K562 (cell line): ENCODE measurements around the gene CRYM. TPM values are rescaled to one million over a fixed set of nuclear protein-coding genes. Genes with fewer than 3 reads are reported as not detected.

ENCODE experiments used
- CUX1 ChIP-seq: fragments of 200-800 bp; sonication (Bioruptor generic); IDR thresholded peaks from 2 replicates; pipeline ENCODE4 v1.6.1; 2016; ENCODE audit warnings: missing genetic modification characterization, missing compliant biosample characterization
- CXXC5 ChIP-seq: fragments of 250-450 bp; sonication (Bioruptor Pico); IDR thresholded peaks from 2 replicates; pipeline ENCODE4 v1.8.0; 2022; ENCODE audit warnings: inconsistent platforms, mild to moderate bottlenecking, moderate library complexity
- DACH1 ChIP-seq: fragments of 450-650 bp; IDR thresholded peaks from 2 replicates; pipeline ENCODE4 v1.6.1; 2018; ENCODE audit not compliant: partially characterized antibody
- MLLT1 ChIP-seq, 2 experiments: fragments of 450-650 bp; IDR thresholded peaks; 2 replicates each; pipeline ENCODE4 v1.6.1; 2016
- PHF8 ChIP-seq: fragments of 200-600 bp; sonication (generic); IDR thresholded peaks from 2 replicates; pipeline ENCODE4 v1.6.1; 2012; ENCODE audit warnings: mixed run types, mild to moderate bottlenecking, inconsistent platforms, low read length, moderate library complexity, borderline replicate concordance
- SMAD2 ChIP-seq: fragments of 150-350 bp; IDR thresholded peaks from 2 replicates; pipeline ENCODE4 v1.6.1; 2014; ENCODE audit warnings: low read depth, mild to moderate bottlenecking, low read length
- SP1 ChIP-seq: sonication (generic); formaldehyde crosslinking; IDR thresholded peaks from 2 replicates; pipeline ENCODE4 v1.8.1; 2022; ENCODE audit warnings: mild to moderate bottlenecking, missing genetic modification reagents
- TAF15 ChIP-seq: fragments of 200-400 bp; formaldehyde crosslinking; IDR thresholded peaks from 2 replicates; pipeline ENCODE4 v1.6.1; 2017; ENCODE audit warnings: mild to moderate bottlenecking, low read depth, low read length, moderate library complexity
- polyA plus RNA-seq, 8 experiments: library from polyadenylated mRNA; depleted of rRNA in 4 of 8; stranded (reverse) in 5 of 8; unstranded in 3 of 8; fragments of >200 nt; fragmentation: Nextera tagmentation in 2 of 8; fragmentation: Illumina TruSeq in 1 of 8; extraction: Ambion mirVana in 2 of 8; extraction: Trizol in 1 of 8; gene quantifications; 2 replicates each; pipeline versions ENCODE4 v1.2.1 to v1.2.3, GENCODE V29; 2011 to 2014; ENCODE audit warnings: inconsistent platforms in 1 of 8, missing spikeins in 1 of 8
- total RNA-seq, 7 experiments: library from RNA; depleted of rRNA in 6 of 7; stranded (reverse); fragments of >200 nt in 6 of 7; fragmentation: Illumina TruSeq in 2 of 7; extraction: Trizol in 2 of 7; gene quantifications; 2 replicates each; pipeline versions ENCODE4 v1.2.1 to v1.2.3, GENCODE V29; 2011 to 2021; ENCODE audit warnings: low replicate concordance in 1 of 7

The CRYM gene
- total and polyA plus RNA-seq, 9 of the 15 experiments (the other 6 are each of a cell fraction or from before 2014, with no cell fraction given): 0.08 to 0.98 (median 0.47) TPM

GRCh38 chr16:21283521-21284289 is 5.6 kb upstream of the CRYM start (continued):
- no peak for TF ChIP-seq CUX1 (CRISPR knock-in tag)
- TF ChIP-seq SMAD2: no peak
- no peak for TF ChIP-seq PHF8
- 0 out of 2 replicates have a peak, but pooled peaks have one; percentile 26 for TF ChIP-seq CXXC5
- no peak for TF ChIP-seq MLLT1 (IDR thresholded peaks at IDR 0.05)
- TF ChIP-seq DACH1: no peak
- TF ChIP-seq SP1 (CRISPR knock-in tag): no peak
- no peak for TF ChIP-seq TAF15
